NOMO-1 treated with dmso at 0.1 percent for 144 hours (cell line): Measurements from ENCODE around the gene HSPA5.
"Not testable (repeated sequence)": the region's sequence is repeated elsewhere in the genome, so short reads cannot be mapped to it uniquely, and the experiment has no call there.

Source experiments
- DNase-seq: peaks from one replicate; lab custom pipeline; 2025; ENCODE audit not compliant: unreplicated experiment; lab: John Stamatoyannopoulos, UW

Gene HSPA5

GRCh38 chr9:125194466-125194865 is 46.7 kb downstream of the HSPA5 start:
- DNase-seq, result not testable (repeated sequence)

- DNase-seq, result no peak
These were observed 50.8 kb downstream of the HSPA5 start for GRCh38 chr9:125190361-125190801.

- peak; percentile 96 for DNase-seq
These were observed 51.5 kb downstream of the HSPA5 start, which contains the start of gene PPP6C for GRCh38 chr9:125189361-125190289. Gene PPP6C, minus strand, starts transcription at chr9:125189803. Its CDS starts 85 bp downstream, at chr9:125189718.

GRCh38 chr9:125189011-125189360 is 52.2 kb downstream of the HSPA5 start:
- no peak for DNase-seq
